ENCODE data around the gene PDE4D. TPM values are rescaled to one million over a fixed set of nuclear protein-coding genes. Genes with fewer than 3 reads are reported as not detected.

Gene PDE4D
- total RNA-seq, 2 experiments from 2014 or later = 75.5 to 80.7 TPM

DNA sequence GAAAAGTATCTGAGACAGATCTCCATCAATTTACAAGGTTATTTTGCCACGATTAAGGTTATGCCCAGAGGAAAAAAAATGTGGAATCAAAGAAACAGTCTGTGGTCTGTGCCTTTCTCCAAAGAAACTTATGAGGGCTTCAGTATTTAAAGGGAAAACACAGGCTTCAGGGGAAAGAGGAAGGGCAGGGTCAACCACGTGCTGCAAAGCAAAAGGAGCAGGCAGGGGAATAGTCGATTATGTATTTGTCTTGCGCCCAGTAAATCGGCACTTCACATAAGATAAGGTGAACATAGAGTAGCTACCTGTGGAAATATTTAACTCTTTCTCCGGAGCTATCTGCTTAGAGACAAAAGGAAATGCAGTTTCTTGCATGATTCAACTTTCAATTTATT is 967.0 kb downstream of the PDE4D start:
- H3K36me3 Mint-ChIP-seq (ENCODE audit: low read depth) = no peaks in the 10 kb centered on the region

DNA sequence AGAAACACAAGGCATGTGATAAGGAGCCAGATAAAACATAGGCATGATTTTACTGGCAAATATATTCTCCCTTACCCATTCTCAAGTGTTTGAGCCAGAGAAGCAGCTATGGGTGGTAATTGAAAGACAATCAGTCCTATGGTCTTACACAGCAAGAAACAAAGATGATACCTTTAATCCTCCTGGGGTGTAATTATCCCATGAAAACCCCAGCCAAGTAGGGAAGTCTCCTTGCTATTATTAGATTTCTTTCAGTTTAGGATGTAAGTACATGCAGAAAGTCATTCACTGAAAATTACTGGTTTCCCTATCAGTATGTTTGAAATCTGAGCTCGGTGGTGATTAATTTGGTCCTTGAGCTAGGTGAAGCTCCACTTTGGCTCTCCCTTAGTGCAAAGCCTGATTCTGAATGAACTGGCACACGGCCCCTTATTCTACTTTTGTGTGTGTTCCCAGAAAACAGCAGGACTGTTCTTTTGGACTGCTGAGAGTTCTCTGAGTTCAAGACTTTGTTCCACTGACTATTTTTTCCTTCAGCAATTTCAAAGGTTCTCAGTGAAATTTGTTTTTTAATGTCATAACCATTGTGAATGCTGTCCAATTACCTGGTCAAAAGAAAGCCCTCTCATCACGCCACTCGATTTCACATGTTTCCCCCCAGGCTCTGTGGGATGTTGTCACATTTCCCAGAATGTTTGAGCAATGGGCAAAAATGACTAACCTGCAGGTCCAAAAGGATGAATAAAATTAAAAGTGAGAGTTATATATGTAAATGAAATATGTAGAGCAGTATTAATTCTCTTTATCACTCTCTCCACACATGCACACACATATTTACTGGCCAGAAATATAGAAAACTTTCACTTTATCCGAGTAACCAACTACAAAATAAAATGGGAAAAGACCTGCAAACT is 967.6 kb downstream of the PDE4D start:
- ATAC-seq (peak; percentile 24), DNase-seq (no peak)
- ChIA-PET POLR2A (no interaction called here), CTCF (interaction anchor here (2.0 kb wide), 1 partner anchor 40 kb away, joined by 5 read pairs; no protein-coding TSS in a partner anchor)
- TF ChIP-seq, protein P1, sequence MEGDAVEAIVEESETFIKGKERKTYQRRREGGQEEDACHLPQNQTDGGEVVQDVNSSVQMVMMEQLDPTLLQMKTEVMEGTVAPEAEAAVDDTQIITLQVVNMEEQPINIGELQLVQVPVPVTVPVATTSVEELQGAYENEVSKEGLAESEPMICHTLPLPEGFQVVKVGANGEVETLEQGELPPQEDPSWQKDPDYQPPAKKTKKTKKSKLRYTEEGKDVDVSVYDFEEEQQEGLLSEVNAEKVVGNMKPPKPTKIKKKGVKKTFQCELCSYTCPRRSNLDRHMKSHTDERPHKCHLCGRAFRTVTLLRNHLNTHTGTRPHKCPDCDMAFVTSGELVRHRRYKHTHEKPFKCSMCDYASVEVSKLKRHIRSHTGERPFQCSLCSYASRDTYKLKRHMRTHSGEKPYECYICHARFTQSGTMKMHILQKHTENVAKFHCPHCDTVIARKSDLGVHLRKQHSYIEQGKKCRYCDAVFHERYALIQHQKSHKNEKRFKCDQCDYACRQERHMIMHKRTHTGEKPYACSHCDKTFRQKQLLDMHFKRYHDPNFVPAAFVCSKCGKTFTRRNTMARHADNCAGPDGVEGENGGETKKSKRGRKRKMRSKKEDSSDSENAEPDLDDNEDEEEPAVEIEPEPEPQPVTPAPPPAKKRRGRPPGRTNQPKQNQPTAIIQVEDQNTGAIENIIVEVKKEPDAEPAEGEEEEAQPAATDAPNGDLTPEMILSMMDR (IDR thresholded peaks at IDR 0.05) = no peak
- Mint-ChIP-seq H3K4me3 (no peak overlapping the region), H3K36me3 (ENCODE audit: low read depth) (no peaks in the 10 kb centered on the region), H3K27ac (peak overlapping the region; percentile 50), H3K4me1 (ENCODE audit: low read depth) (peaks cover 16% of the 10 kb centered on the region), H3K27me3 (peaks cover 16% of the 10 kb centered on the region), H3K9me3 (no peaks in the 10 kb centered on the region)
- intact Hi-C loops (cut with micrococcal nuclease) = no loop called here

More for the DNA sequence above, 967.0 kb downstream of the PDE4D start:
- TF ChIP-seq, protein P1 (IDR thresholded peaks at IDR 0.05) = no peak
- CTCF ChIA-PET = interaction anchor here (2.0 kb wide), 1 partner anchor 40 kb away, joined by 5 read pairs; no protein-coding TSS in a partner anchor
- no peaks in the 10 kb centered on the region for H3K9me3 Mint-ChIP-seq
- POLR2A ChIA-PET = no interaction called here
- no peak overlapping the region for H3K4me3 Mint-ChIP-seq
- intact Hi-C loops (cut with micrococcal nuclease) = no loop called here
- peaks cover 16% of the 10 kb centered on the region for H3K27me3 Mint-ChIP-seq
- DNase-seq (no peak), ATAC-seq (no peak)
- no peak overlapping the region for H3K27ac Mint-ChIP-seq
- H3K4me1 Mint-ChIP-seq (ENCODE audit: low read depth) = peaks cover 13% of the 10 kb centered on the region

- Mint-ChIP-seq H3K4me3 (no peak overlapping the region), H3K27ac (no peak overlapping the region), H3K27me3 (peaks cover 13% of the 10 kb centered on the region), H3K36me3 (ENCODE audit: low read depth) (no peaks in the 10 kb centered on the region), H3K9me3 (no peaks in the 10 kb centered on the region), H3K4me1 (ENCODE audit: low read depth) (peaks cover 16% of the 10 kb centered on the region)
- intact Hi-C loops (cut with micrococcal nuclease) = no loop called here
- DNase-seq (no peak), ATAC-seq (no peak)
- CTCF ChIA-PET = no interaction called here
- POLR2A ChIA-PET = no interaction called here
- TF ChIP-seq, protein P1 (IDR thresholded peaks at IDR 0.05) = no peak
These were observed 969.2 kb downstream of the PDE4D start for GRCh38 chr5:58924306-58924705.

DNA sequence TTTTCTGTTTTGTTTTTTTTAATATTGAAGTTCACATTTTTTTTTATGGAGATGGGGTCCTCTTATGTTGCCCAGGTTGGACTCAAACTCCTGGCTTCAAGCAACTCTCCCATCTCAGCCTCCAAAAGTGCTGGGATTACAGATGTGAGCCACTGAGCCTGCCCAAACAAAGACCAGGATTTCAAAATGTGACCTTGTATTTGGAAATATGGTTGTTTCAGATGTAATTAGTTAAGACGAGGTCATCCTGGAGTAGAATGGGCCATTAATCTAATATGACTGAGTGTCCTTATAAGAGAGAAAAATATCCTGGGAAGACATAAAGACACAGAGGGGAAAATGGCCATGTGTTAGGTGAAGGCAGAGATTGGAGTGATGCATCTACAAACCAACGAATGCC is 970.2 kb downstream of the PDE4D start:
- TF ChIP-seq, protein P1 (IDR thresholded peaks at IDR 0.05) = no peak
- Mint-ChIP-seq H3K27ac (no peak overlapping the region), H3K4me3 (no peak overlapping the region), H3K9me3 (no peaks in the 10 kb centered on the region), H3K4me1 (ENCODE audit: low read depth) (peaks cover 16% of the 10 kb centered on the region), H3K27me3 (peaks cover 13% of the 10 kb centered on the region), H3K36me3 (ENCODE audit: low read depth) (no peaks in the 10 kb centered on the region)
- POLR2A ChIA-PET = no interaction called here
- CTCF ChIA-PET = interaction anchor here (1.4 kb wide), 1 partner anchor 111 kb away, joined by 3 read pairs; no protein-coding TSS in a partner anchor
- DNase-seq (no peak), ATAC-seq (no peak)
- intact Hi-C loops (cut with micrococcal nuclease) = no loop called here
